NK-92 treated with Interleukin-12 subunit alpha and Interleukin-12 subunit beta, amount 100 ng/mL, for 24 hours (cell line): ENCODE results near the gene TCF3.

Source experiments
- DNase-seq: peaks from one replicate; lab custom pipeline; 2025; lab: John Stamatoyannopoulos, UW

Gene TCF3

GRCh38 chr19:1560286-1560882 lies 92.0 kb downstream of the TCF3 start:
- DNase-seq, result no peak
